HCT116 (cell line): ENCODE data around the gene SRPK2. TPM values are rescaled to one million over a fixed set of nuclear protein-coding genes. Genes with fewer than 3 reads are reported as not detected.

ENCODE experiments used
- ATAC-seq: fragments of 200-7000 bp; cut with Tn5 transposase; 2 replicates; pipeline ENCODE4 v1.9.1; 2020; ENCODE audit warnings: mild to moderate bottlenecking, moderate library complexity
- BruUV-seq: library from RNA; stranded (reverse); fragments of 400-500 nt; replicated peaks from 2 replicates; lab custom pipeline; 2021; lab: Mats Ljungman, UMichigan
- CTCF ChIA-PET: fragments of 300-600 bp; sonication (Branson Sonifier 250); formaldehyde crosslinking; loops from one replicate; lab custom pipeline; 2021; ENCODE audit warnings: antibody characterized with exemption; lab: Charles Lee
- POLR2A ChIA-PET: fragments of 300-600, 350-600 bp; sonication (Branson Sonifier 250); formaldehyde crosslinking; loops from one replicate; lab custom pipeline; 2021; ENCODE audit warnings: antibody characterized with exemption; lab: Charles Lee
- RAD21 ChIA-PET, 2 experiments: fragments of 300-600 bp; sonication (Branson Sonifier 250); formaldehyde crosslinking; loops; one replicate each; lab custom pipeline; 2023; ENCODE audit warnings: low total read pairs in 2 of 2; ENCODE audit not compliant: uncharacterized antibody in 2 of 2, unreplicated experiment in 2 of 2, low non-redundant PET in 1 of 2; lab: Charles Lee
- DNase-seq: peaks from one replicate; pipeline ENCODE4 v3.0.0-alpha.2; 2010; ENCODE audit warnings: low read depth, low spot score
- H2AFZ ChIP-seq: fragments of 200-600 bp; shearing (Covaris generic), sonication (generic); 2 replicates; pipeline ENCODE4 v1.6.1; 2017; ENCODE audit warnings: low read depth, mixed run types, mixed read lengths, antibody characterized with exemption, low read length; ENCODE audit not compliant: poor library complexity, severe bottlenecking
- H3K27ac ChIP-seq: 2 replicates; pipeline ENCODE4 v1.5.1; 2012; ENCODE audit warnings: low read depth, low read length
- H3K27me3 ChIP-seq: fragments of 200-600 bp; sonication (generic); 2 replicates; pipeline ENCODE4 v1.6.1; 2016; ENCODE audit warnings: mixed run types, low read length, mixed read lengths; ENCODE audit not compliant: insufficient read depth
- H3K36me3 ChIP-seq, 2 experiments: fragments of 200-500 bp in 1 of 2; fragments of 200-600 bp in 1 of 2; sonication (Bioruptor generic) in 1 of 2; sonication (generic) in 1 of 2; 2 replicates each; pipeline versions ENCODE4 v1.5.1 to v1.6.1; 2014 to 2016; ENCODE audit warnings: low read length in 2 of 2, inconsistent platforms in 1 of 2, mixed read lengths in 1 of 2, mixed run types in 1 of 2; ENCODE audit not compliant: insufficient read depth in 2 of 2, control insufficient read depth in 1 of 2
- H3K4me1 ChIP-seq, 2 experiments: fragments of 200-600 bp in 1 of 2; sonication (generic) in 1 of 2; 2 replicates each; pipeline versions ENCODE4 v1.5.1 to v1.6.1; 2012 to 2017; ENCODE audit warnings: low read length in 2 of 2, inconsistent platforms in 1 of 2, mild to moderate bottlenecking in 1 of 2, mixed read lengths in 1 of 2, mixed run types in 1 of 2, moderate library complexity in 1 of 2; ENCODE audit not compliant: insufficient read depth in 2 of 2, control insufficient read depth in 1 of 2
- H3K4me2 ChIP-seq: fragments of 200-600 bp; sonication (generic); 2 replicates; pipeline ENCODE4 v1.6.1; 2017; ENCODE audit warnings: mixed run types, low read length, mixed read lengths
- H3K4me3 ChIP-seq, 2 experiments: fragments of 200-600 bp in 1 of 2; sonication (generic) in 1 of 2; replicated peaks in 1 of 2; 2 replicates each; pipeline ENCODE4 v1.5.1; 2011 to 2016; ENCODE audit warnings: low read length in 2 of 2, control low read depth in 1 of 2, low read depth in 1 of 2, mild to moderate bottlenecking in 1 of 2, mixed read lengths in 1 of 2, mixed run types in 1 of 2
- H3K79me2 ChIP-seq: fragments of 200-600 bp; sonication (generic); 2 replicates; pipeline ENCODE4 v1.6.1; 2017; ENCODE audit warnings: mild to moderate bottlenecking, mixed run types, low read length, moderate library complexity, mixed read lengths; ENCODE audit not compliant: insufficient read depth
- H3K9ac ChIP-seq: fragments of 200-600 bp; sonication (generic); 2 replicates; pipeline ENCODE4 v1.6.1; 2016; ENCODE audit warnings: low read length, mixed read lengths
- H3K9me2 ChIP-seq: fragments of 200-600 bp; sonication (generic), shearing (Covaris generic); 2 replicates; pipeline ENCODE4 v1.6.1; 2017; ENCODE audit warnings: mixed run types, mild to moderate bottlenecking, moderate library complexity; ENCODE audit not compliant: insufficient read depth
- H3K9me3 ChIP-seq, 2 experiments: fragments of 200-500 bp in 1 of 2; fragments of 200-600 bp in 1 of 2; sonication (Bioruptor generic) in 1 of 2; sonication (generic) in 1 of 2; 2 replicates each; pipeline ENCODE4 v1.6.1; 2014 to 2017; ENCODE audit warnings: low read length in 2 of 2, mixed read lengths in 2 of 2, inconsistent platforms in 1 of 2, low read depth in 1 of 2, mild to moderate bottlenecking in 1 of 2, mixed run types in 1 of 2, moderate library complexity in 1 of 2; ENCODE audit not compliant: control insufficient read depth in 1 of 2, insufficient read depth in 1 of 2
- H4K20me1 ChIP-seq: fragments of 200-600 bp; sonication (generic), shearing (Covaris generic); 2 replicates; pipeline ENCODE4 v1.6.1; 2017; ENCODE audit warnings: mixed run types, mild to moderate bottlenecking, moderate library complexity; ENCODE audit not compliant: insufficient read depth
- ATF3 ChIP-seq: IDR thresholded peaks from 2 replicates; pipeline ENCODE4 v1.6.1; 2012
- CEBPB ChIP-seq: IDR thresholded peaks from 2 replicates; pipeline ENCODE4 v1.6.1; 2012; ENCODE audit warnings: low read depth
- CTCF ChIP-seq, 3 experiments: fragments of 200-600 bp in 1 of 3; sonication (generic) in 1 of 3; IDR thresholded peaks in 2 of 3; conservative IDR thresholded peaks in 1 of 3; 2 replicates each; pipeline ENCODE4 v1.5.1; 2012 to 2017; ENCODE audit warnings: low read depth in 2 of 3, low read length in 2 of 3, antibody characterized with exemption in 1 of 3, borderline replicate concordance in 1 of 3, control low read depth in 1 of 3, mild to moderate bottlenecking in 1 of 3, mixed read lengths in 1 of 3, mixed run types in 1 of 3, moderate library complexity in 1 of 3; ENCODE audit not compliant: insufficient read depth in 1 of 3
- EGR1 ChIP-seq: IDR thresholded peaks from 2 replicates; pipeline ENCODE4 v1.6.1; 2012; ENCODE audit warnings: low read depth
- EZH2 ChIP-seq: fragments of 200-600 bp; sonication (generic); IDR thresholded peaks from 2 replicates; pipeline ENCODE4 v1.6.1; 2017; ENCODE audit warnings: antibody characterized with exemption, mixed run types
- EZH2phosphoT487 ChIP-seq: fragments of 200-600 bp; IDR thresholded peaks from 2 replicates; pipeline ENCODE4 v1.6.1; 2018; ENCODE audit warnings: antibody characterized with exemption, borderline replicate concordance
- FOSL1 ChIP-seq: IDR thresholded peaks from 2 replicates; pipeline ENCODE4 v1.6.1; 2012; ENCODE audit warnings: low read depth
- JUND ChIP-seq: IDR thresholded peaks from 2 replicates; pipeline ENCODE4 v1.6.1; 2012
- POLR2A ChIP-seq: IDR thresholded peaks from 2 replicates; pipeline ENCODE4 v1.7.0; 2011; ENCODE audit warnings: borderline replicate concordance; ENCODE audit not compliant: insufficient read depth, insufficient read length; ENCODE audit errors: extremely low read depth
- POLR2AphosphoS5 ChIP-seq: IDR thresholded peaks from 2 replicates; pipeline ENCODE4 v1.6.1; 2011; ENCODE audit warnings: mild to moderate bottlenecking, low read depth, low read length, moderate library complexity
- RAD21 ChIP-seq: IDR thresholded peaks from 2 replicates; pipeline ENCODE4 v1.6.1; 2012; ENCODE audit warnings: low read depth, mild to moderate bottlenecking
- REST ChIP-seq: IDR thresholded peaks from 2 replicates; pipeline ENCODE4 v1.6.1; 2012; ENCODE audit warnings: low read depth
- SIN3A ChIP-seq: IDR thresholded peaks from 2 replicates; pipeline ENCODE4 v1.6.1; 2012; ENCODE audit warnings: low read depth
- SP1 ChIP-seq: IDR thresholded peaks from 2 replicates; pipeline ENCODE4 v1.6.1; 2012; ENCODE audit warnings: low read depth
- TCF7L2 ChIP-seq: IDR thresholded peaks from 2 replicates; pipeline ENCODE4 v1.7.0; 2011; ENCODE audit warnings: borderline replicate concordance, inconsistent platforms; ENCODE audit not compliant: insufficient read depth, insufficient read length; ENCODE audit errors: extremely low read depth
- YY1 ChIP-seq: IDR thresholded peaks from 2 replicates; pipeline ENCODE4 v1.6.1; 2011; ENCODE audit warnings: low read length, low read depth, moderate library complexity, mild to moderate bottlenecking; ENCODE audit not compliant: insufficient replicate concordance; ENCODE audit errors: extremely low read depth
- ZBTB33 ChIP-seq: IDR thresholded peaks from 2 replicates; pipeline ENCODE4 v1.6.1; 2011; ENCODE audit warnings: mild to moderate bottlenecking, low read length, moderate library complexity; ENCODE audit not compliant: insufficient replicate concordance; ENCODE audit errors: extremely low read depth
- intact Hi-C: fragments of 100-400 bp; cut with micrococcal nuclease; formaldehyde crosslinking; loops from 2 replicates; pipeline ENCODE4 v1.10.0; 2022
- total RNA-seq: library from RNA; stranded (reverse); gene quantifications from one replicate; pipeline ENCODE4 v1.2.1, GENCODE V29; 2021; ENCODE audit not compliant: unreplicated experiment

Gene SRPK2
- total RNA-seq, 1 experiment from 2014 or later = 37.4 TPM

- no peak overlapping the region for H3K27ac ChIP-seq
- BruUV-seq = no TSS peak
Measured at GRCh38 chr7:105350906-105351305, 37.8 kb downstream of the SRPK2 start.

More at GRCh38 chr7:105350906-105351305, 37.8 kb downstream of the SRPK2 start:
- H3K36me3 ChIP-seq = no peaks in the 10 kb centered on the region
- H3K9me2 ChIP-seq = no peaks in the 10 kb centered on the region
- TF ChIP-seq POLR2A (no peak), EGR1 (no peak), SIN3A (no peak), FOSL1 (no peak), EZH2phosphoT487 (no peak), TCF7L2 (no peak), JUND (no peak), CEBPB (no peak), POLR2AphosphoS5 (no peak), EZH2 (no peak), ATF3 (no peak), CTCF (IDR thresholded peaks at IDR 0.05 in 2 of 3, conservative IDR thresholded peaks at IDR 0.05 in 1 of 3; ENCODE audit: borderline replicate concordance in 1 of 3, insufficient read depth in 1 of 3, low read depth in 2 of 3, low read length in 2 of 3) (no peak), YY1 (no peak), RAD21 (no peak), SP1 (no peak), ZBTB33 (no peak), REST (no peak)
- no peak for DNase-seq
- H3K9me3 ChIP-seq = no peaks in the 10 kb centered on the region
- no peak overlapping the region for H3K4me3 ChIP-seq
- ChIA-PET RAD21 (no interaction called here), CTCF (no interaction called here), POLR2A (interaction anchor here (0.6 to 1.0 kb wide), 2 partner anchors 9 kb away, joined by 3 to 4 read pairs; no protein-coding TSS in a partner anchor)
- ATAC-seq = no peak
- H3K79me2 ChIP-seq = peaks cover 71% of the 10 kb centered on the region
- no peak overlapping the region for H3K9ac ChIP-seq
- H3K27me3 ChIP-seq = no peaks in the 10 kb centered on the region
- no peak overlapping the region for H3K4me2 ChIP-seq
- peaks cover 36 to 64% of the 10 kb centered on the region in 2 experiments for H3K4me1 ChIP-seq
- intact Hi-C loops = no loop called here
- H2AFZ ChIP-seq = no peak overlapping the region
- H4K20me1 ChIP-seq = no peaks in the 10 kb centered on the region
